Activated CD4-positive, alpha-beta T cell treated with anti-CD3 and anti-CD28 coated beads for 24 hours (primary cell): ENCODE measurements around the gene TTC21A.

Experiments
- DNase-seq, 2 donors: peaks; one replicate each; pipeline ENCODE4 v3.0.0-alpha.2; 2020; ENCODE audit warnings: low read depth in 2 of 2

TTC21A gene

DNA sequence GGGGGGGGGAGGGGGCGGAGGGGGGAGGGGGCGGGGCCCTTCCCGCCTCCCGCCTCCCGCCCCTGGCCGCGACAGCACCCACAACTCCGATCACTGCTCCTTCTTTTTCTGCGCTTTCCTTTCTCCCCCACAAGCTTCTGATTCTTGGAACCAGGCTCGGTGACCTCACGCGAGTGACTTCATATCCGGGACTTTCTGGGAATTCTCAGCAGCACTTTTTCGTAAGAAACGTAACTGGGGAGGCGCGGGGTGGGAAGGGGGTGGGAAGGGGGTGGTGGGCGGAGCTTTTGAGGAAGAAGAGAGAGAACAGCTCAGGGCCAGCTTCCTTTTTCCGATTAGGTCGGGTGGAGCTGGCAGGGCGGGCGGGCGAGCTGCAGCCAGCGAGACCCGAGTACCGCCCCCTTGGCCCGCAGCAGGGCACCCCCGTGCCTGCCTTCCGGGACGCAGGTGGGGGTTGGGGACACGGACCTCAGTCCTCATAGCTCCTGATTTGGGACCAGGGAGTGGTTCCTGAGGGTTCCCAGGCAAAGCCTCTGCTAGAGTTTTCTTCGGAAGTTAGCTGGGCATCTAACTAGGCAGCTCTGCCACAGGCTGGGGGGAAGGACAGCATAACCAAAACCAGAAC, 70.3 kb downstream of the TTC21A start:
- DNase-seq = peak; percentile 55 to 72

DNA sequence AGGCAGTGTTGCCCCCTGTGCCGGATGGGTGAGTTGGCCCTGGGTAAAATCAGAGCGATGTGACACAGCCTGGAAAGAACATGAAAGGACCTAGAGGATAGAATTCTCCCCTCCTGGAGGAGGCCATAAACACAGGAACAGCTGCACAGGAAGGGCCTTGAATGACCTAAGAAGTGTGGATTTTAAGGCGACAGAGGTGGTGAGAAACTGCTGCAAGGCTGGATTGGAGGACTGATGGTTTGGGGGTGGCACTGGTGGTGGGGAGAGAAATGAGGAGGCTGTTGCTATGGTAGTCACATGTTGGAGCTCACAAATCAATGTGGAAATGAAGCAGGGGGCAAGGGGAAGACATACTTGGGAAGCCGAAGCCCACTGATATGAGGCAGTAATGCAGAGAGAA, 71.1 kb downstream of the TTC21A start:
- DNase-seq = no peak

DNA sequence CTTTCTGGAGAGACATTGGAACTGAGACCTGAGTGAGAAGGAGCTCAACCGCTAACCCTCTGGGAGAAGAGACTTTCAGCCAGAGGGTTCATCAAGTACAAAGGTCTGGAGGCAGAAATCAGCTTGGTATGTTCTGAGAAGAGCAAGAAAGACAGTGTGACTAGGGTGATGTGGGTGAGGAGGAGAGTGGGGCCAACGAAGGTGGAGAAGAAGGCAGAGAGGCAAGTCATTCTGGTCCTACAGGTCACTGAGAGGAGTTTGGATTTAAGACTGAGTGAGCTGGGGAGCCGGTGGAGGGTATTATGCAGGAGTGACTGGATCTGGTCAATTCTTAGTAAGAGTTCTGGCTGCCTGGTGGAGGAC, 72.7 kb downstream of the TTC21A start:
- no peak for DNase-seq

DNA sequence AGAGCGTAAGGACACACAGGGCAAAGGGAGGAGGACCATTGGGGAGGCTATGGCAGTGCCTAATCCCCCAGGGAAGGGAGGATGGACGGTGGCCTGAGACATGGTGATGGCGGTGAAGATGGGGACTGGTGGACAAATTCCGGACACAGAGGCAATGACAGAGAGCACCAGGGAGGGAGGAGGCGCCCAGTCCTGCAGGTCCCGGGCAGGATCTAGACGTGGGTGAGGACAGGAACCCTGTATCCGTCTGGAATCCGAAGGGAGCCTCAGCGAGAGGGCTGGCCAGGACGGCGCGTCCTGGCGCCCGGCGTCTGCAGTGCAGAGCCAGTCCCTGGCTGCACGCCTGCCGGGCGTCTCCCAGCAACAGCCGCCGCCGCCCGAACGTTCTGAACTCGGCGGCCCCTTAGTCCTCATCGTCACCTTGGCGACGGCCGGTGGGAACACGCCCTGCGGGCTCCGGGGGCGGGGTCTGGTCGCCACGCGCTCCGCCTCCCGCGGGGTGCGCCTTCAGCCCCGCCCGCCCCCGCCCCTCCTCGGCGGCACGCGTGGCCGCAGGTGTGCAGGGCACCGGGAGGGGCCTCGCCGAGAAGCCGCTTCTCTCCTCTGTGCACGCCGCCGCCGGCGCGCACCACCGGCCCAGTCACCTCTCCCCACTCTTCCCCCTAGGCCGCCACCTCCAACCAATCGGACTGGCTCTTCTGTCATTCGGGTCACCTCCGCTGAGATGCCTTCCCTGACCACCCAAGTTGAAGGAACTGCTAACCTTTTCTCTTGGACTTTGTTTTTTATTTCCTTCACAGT, 73.3 kb downstream of the TTC21A start:
- DNase-seq = peak; percentile 72 to 83

DNA sequence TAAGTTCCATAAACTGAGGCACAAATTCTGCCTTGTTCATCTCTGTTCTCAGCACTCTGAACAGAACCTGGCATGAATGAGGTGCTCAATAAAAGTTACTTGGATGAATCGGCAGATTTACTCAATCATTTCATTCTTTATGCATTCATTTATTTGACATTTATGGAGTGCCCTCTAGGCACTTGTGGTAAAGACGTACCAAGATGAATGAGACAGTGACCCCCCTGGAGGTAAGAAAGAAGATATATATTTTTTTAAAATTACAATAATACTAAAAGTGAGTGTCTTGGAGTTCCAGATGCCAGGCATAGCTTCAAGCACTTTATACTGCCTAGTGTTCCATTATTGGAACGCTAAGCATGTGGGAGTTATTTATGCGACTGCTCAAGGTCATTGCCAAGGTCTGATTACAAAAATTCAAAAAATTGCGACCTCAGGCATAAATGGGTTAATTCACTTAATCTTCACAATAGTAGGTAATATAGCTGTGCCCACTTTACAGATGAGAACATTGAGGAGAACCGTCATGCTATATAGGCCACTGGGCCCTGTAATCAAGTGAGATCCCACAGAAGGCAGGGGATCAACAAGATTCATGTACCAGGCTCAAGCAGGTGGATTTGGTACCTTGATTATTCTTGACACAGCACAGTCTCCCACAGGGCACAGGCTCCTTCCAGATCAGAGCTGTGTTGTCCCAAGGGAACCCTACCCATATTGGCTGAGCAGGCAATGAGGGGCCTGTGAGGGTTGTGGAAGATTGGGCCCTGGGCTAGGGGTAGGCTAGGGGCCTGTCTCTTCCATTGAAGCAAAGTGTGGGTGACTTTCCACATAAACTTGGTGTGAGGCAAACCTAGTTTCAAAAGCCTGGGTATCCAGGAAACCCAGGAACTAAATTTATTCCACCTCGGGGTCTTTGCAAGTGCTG, 74.2 kb downstream of the TTC21A start:
- DNase-seq = no peak

DNA sequence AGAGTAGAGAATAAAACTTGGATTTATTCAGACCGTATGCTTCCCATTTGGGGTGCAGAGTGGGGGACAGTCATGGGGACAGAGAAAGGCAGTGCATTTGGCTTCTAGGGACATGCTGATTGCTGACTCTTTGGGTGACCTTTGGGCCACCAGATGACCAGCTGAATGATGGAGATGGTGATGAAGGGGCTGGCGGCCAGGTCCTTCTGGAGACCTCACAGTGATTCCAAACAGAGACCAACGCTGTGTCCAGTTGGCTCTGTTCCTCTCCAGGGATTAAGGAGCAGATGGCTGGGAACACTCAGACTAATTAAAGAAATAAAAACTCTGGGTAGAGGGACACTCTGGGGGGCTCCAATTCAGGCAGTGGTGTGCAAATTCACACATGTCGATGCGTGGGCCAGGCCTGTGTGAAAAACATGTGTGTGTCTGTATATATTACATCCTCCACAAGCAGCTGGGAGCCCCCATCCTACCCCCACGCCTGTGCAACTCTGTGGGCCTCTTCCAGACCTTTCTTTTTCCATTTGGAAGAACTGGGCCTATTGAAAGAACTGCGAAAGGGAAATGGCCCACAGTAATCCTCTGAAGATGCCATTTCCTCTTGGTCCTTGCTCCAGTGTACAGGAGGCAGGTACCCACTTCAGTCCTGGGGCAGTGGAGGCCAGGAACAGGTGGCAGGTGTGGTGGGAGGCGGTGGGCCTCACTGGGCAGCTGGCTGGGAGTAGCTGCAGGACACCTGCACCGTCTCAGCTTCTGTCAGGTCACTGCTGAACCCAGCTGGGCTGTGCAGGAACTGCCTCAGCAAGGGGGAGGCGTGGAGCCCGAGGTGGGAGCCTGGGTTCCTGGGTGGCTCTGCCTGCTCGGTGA, 76.0 kb downstream of the TTC21A start:
- no peak for DNase-seq

DNA sequence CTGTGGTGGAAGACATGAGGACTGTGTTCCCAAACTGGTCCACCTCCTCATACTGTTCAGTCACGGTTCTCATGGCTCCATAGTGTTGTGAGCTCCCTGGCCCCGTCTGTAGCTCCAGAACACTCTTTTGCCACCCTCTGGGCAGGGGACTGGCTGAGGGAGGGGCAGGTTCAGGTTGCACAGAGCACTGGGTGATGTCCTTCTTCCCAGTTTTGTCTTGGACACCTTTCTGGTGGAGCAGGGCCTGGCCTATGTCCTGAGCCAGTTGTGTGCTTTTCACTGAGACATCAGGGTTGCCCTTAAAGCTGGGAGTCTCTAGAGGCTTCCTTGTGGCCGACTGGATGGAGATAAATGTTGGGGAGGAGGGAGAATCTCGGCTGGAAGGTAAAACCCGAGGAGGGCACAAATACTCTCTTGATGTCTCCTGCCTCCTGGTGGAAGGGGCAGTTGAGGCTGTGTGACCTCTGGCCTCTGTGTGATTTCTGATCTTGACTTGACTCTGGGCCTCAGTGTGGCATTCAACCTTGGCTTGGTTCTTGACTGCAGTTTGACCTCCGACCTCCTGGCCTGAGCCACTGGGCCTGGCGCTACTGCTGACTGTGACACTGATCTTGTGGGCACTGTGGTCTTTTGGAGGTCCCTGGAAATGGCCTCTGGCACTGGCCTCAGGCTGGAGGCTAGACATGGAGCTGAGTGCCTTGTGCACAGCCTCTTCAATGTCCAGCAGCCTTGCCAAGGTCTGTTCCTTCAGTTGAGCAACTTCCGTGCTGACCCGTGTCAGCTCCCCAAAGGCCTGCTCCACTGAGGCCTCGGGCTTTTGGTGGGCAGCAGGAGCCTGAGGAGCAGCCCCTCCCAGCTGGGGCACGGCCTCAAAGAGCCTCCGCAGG, 76.8 kb downstream of the TTC21A start:
- no peak for DNase-seq

DNA sequence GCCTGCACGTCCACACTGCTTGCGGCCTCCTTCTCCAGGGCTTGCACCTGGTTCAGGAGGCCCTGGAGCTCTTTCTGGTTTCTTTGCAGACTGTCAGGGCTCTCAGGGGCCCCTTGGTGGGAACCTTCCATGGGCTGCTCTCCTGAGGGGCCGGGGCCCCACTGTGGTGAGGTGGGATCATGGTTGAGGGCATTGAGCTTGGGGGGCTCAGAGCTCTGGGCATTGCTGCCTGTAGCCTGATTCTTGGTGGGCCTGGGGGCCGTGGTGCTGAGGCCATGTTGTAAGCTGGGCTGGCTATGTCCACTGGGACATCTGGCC, 77.4 kb downstream of the TTC21A start:
- DNase-seq = no peak

DNA sequence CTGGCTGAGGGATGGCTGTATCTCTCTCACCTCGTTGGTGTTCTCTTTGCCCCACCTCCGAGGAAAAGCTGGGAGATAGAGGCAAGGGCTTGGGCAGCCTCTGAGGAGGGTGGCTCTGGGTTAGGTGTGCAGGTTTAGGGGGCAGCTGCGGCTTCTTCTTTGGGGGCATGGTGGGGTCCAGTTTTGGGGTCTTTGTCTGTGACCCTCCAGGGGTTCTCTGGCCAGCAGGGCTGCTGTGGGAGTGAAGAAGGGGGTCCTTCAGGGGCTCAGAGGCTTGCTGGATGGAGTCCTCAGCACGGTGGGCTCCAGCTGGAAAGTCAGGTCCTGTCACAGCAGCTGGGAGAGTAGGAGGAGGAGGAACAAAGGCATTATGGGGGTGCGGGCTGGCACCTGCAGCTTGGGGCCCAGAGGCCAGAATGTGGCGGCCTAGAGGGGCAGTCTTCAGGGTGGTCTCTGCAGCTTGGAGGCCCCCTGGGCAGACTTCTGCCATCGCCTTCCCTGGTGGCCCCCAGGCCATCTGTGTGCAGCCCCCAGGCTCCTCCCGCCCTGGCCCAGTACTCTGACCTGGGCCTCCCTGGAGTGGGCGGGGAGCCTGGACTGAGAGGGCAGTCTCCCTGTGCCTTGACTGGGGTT, 78.0 kb downstream of the TTC21A start:
- DNase-seq = no peak

DNA sequence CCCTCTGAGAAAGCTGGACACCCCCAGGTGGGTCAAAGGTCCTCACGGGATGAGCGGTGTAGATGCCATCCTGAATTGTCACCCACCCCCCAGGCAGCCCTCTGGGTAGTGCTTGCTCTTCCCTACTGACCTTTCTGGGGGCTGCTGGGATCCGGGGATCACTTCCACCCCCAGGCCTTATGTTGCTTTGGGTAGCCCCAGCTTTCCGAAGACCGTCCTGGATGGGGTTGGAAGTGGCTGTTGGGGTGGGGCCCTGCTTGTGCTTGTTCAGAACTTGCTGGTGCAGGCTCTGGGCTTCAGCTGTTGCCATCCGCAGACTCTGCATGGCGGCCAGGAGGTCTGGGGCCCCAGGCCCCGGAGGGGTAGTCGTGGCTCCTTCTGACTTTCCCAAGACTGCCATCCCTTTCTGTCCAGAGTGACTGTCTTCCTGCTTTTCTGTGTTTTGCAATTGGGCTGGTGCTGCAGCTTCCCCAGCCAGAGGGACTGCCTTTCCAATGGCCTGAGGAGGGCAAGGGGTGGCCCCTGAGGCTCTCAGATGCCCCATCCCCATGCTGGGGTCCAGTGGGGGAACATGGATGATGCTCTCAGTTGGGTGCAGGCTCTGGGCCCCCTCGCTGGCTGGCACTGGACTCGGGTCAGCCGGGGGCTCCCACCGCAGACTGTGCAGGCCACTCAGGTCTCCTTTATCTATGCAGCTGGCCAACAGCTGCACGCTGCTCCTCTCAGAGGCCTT, 78.6 kb downstream of the TTC21A start:
- DNase-seq = no peak

DNA sequence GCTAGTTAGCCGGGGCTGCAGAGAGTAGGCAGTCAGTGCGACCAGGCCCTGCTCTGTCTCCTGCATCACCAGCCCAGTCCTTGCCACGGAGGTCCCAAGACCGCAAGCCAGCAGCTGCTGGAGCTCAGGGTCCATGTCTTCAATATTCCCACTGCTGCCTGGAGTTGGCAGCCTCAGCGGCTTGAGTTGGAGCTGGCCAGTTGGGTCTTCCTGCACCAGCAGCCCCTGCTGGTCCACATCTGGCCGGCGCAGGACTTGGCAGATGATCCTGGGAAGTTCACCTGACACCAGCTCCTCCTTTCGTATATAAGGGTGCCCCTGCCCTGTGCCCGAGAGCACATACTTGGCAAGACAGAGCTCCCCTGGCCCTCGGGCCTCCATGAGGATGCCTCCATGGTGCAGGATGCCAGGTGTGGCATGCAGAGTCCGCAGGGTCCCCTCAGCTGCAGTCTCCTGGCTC, 79.2 kb downstream of the TTC21A start:
- no peak for DNase-seq

DNA sequence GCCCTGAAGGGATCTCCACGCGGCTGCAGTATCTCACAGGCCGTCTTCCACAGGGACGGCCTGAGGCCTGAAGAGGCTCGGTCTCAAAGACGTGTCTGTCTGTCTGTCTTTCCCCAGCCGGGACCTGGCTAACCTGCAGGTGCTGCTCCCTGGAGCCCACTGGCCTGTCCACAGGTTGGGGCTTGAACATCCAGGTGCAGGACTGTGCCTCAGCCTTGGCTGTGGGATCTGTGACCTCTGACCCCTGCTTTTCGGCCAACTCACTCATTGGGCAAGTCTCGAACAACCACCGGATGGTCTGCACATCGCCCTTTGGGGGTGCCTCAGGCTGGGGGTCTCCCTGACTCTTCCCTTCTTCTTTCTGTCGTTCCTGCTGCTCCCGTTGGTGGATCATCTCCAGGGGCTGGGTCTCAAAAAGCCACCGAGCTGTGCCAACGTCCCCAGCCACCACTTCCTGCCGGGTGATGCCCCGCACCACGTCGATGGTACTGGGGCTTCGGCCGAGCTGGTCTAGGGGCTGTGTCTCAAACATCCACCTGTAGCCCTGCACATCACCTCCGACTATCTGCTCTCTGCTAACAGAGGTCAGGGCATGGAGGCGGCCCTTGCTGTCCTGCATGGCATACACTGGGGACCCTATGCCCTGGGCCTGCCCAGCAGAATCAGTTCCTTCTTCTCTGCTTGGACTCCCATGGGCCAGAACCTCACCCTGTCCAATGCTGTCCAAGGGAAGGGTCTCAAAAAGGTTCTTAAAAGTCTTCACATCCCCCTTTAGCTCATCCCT, 80.1 kb downstream of the TTC21A start:
- no peak for DNase-seq
